ENCODE results near the gene KCNK4. TPM values are rescaled to one million over a fixed set of nuclear protein-coding genes. Genes with fewer than 3 reads are reported as not detected.

Gene KCNK4
- total and polyA plus RNA-seq, 2 donors from 2014 or later = not detected

DNA sequence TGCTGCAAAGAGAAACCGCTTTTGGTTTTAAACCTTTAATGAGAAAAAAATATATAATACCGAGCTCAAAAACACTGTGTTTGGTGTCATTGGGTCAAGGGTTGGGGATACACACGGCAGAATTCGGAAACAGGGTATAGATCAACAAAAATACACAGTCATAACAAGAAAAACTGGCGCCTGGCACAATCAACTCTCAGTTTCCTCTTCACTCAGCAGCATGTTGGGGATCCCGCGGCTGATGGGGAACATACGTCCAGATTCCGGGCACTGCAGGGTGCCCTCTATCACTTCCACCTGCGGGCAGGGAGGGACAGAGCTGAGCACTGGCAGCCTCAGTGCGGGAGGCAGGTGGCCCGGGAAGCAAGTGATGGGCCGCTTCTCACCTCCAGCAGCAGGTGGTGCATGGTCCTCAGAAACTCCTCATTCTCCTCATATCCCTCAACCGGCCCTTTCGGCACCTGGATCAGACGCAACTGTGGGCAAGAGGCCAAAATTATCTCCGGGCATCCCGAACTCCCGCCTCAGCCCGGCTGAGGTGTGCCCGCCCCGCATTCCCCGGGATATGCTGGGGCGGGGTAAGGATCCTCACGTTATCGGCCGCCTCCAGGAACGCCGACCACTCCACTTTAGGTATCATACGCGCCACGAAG is 25.7 kb downstream of the KCNK4 start:
- H3K4me3 ChIP-seq (ENCODE audit: low read length in 3 of 3) = peak overlapping the region; percentile 89 to 96 (median 92)
- TF ChIP-seq, protein P1, sequence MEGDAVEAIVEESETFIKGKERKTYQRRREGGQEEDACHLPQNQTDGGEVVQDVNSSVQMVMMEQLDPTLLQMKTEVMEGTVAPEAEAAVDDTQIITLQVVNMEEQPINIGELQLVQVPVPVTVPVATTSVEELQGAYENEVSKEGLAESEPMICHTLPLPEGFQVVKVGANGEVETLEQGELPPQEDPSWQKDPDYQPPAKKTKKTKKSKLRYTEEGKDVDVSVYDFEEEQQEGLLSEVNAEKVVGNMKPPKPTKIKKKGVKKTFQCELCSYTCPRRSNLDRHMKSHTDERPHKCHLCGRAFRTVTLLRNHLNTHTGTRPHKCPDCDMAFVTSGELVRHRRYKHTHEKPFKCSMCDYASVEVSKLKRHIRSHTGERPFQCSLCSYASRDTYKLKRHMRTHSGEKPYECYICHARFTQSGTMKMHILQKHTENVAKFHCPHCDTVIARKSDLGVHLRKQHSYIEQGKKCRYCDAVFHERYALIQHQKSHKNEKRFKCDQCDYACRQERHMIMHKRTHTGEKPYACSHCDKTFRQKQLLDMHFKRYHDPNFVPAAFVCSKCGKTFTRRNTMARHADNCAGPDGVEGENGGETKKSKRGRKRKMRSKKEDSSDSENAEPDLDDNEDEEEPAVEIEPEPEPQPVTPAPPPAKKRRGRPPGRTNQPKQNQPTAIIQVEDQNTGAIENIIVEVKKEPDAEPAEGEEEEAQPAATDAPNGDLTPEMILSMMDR (IDR thresholded peaks at IDR 0.05; ENCODE audit: borderline replicate concordance, extremely low read depth, insufficient read depth) = no peak
- no peaks in the 10 kb centered on the region for H3K9me3 ChIP-seq (ENCODE audit: control insufficient read depth in 2 of 3, insufficient read depth in 1 of 3, low read length in 3 of 3)
- peaks cover 0 to 12% (median 8%) of the 10 kb centered on the region in 3 donors for H3K36me3 ChIP-seq (ENCODE audit: control insufficient read depth in 2 of 3, insufficient read depth in 3 of 3, low read length in 3 of 3)
- peak overlapping the region; percentile 100 for H3K27ac ChIP-seq (ENCODE audit: low read depth in 2 of 2, low read length in 2 of 2)
- DNase-seq (peak in 2 of 5 donors; percentile 30 to 66), FAIRE-seq (no peak)
- H3K4me1 ChIP-seq (ENCODE audit: control insufficient read depth in 2 of 3, insufficient read depth in 2 of 3, low read depth in 1 of 3, low read length in 3 of 3) = peaks cover 0 to 13% (median 6%) of the 10 kb centered on the region in 3 donors
- peak overlapping the region; percentile 80 to 95 (median 89) for H3K9ac ChIP-seq (ENCODE audit: low read length in 3 of 3)
- intact Hi-C loops (cut with DNase I) = no loop called here
- no peaks in the 10 kb centered on the region for H3K27me3 ChIP-seq (ENCODE audit: control insufficient read depth, insufficient read depth, low read length)

DNA sequence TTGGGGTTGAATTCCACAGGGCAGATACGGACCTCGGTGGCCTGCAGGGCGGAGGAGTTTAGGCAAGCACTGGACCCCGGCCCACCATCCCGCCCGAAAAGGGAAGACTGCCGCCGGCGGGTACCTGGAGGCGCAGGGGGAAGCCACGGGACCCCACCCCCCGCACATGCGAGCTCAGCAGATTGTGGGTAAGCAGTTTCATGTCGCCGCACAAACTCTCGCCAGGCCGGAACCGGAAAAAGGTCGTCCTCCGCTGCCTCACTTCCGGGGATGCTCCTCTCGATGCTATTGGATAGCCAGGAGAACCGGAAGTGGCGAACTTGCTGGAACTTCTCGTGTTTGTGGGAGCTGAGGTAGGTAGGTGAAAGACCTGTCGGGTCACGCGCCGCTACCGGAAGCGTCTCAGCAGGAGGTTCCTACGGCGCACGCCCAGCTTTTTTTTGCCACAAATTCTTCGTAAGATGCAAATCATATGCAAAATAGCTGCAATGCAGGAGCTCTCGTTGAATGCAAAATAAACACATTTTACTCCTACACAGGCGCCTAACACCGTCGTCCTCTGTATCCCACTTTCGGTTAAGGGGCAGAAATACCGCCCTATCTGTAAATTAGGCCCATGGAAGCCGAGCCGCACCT is 26.3 kb downstream of the KCNK4 start, which contains the start of gene TRMT112:
TRMT112 (minus strand) TSS at position 235 of the 636 bp plus-strand sequence; CDS start at position 202, 33 bp downstream.
- H3K36me3 ChIP-seq (ENCODE audit: control insufficient read depth in 2 of 3, insufficient read depth in 3 of 3, low read length in 3 of 3) = peaks cover 0 to 12% (median 8%) of the 10 kb centered on the region in 3 donors
- no peaks in the 10 kb centered on the region for H3K9me3 ChIP-seq (ENCODE audit: control insufficient read depth in 2 of 3, insufficient read depth in 1 of 3, low read length in 3 of 3)
- TF ChIP-seq, protein P1 (IDR thresholded peaks at IDR 0.05; ENCODE audit: borderline replicate concordance, extremely low read depth, insufficient read depth) = no peak
- intact Hi-C loops (cut with DNase I) = no loop called here
- peak within 1 kb of the TSS; percentile 100 for H3K27ac ChIP-seq (ENCODE audit: low read depth in 2 of 2, low read length in 2 of 2)
- DNase-seq = peak; percentile 97 to 99 (median 98)
- no peaks in the 10 kb centered on the region for H3K27me3 ChIP-seq (ENCODE audit: control insufficient read depth, insufficient read depth, low read length)
- H3K4me1 ChIP-seq (ENCODE audit: control insufficient read depth in 2 of 3, insufficient read depth in 2 of 3, low read depth in 1 of 3, low read length in 3 of 3) = peaks cover 0 to 13% (median 6%) of the 10 kb centered on the region in 3 donors
- peak within 1 kb of the TSS; percentile 89 to 97 (median 95) for H3K9ac ChIP-seq (ENCODE audit: low read length in 3 of 3)
- H3K4me3 ChIP-seq (ENCODE audit: low read length in 3 of 3) = peak within 1 kb of the TSS; percentile 89 to 96 (median 92)
- peak; percentile 94 for FAIRE-seq

DNA sequence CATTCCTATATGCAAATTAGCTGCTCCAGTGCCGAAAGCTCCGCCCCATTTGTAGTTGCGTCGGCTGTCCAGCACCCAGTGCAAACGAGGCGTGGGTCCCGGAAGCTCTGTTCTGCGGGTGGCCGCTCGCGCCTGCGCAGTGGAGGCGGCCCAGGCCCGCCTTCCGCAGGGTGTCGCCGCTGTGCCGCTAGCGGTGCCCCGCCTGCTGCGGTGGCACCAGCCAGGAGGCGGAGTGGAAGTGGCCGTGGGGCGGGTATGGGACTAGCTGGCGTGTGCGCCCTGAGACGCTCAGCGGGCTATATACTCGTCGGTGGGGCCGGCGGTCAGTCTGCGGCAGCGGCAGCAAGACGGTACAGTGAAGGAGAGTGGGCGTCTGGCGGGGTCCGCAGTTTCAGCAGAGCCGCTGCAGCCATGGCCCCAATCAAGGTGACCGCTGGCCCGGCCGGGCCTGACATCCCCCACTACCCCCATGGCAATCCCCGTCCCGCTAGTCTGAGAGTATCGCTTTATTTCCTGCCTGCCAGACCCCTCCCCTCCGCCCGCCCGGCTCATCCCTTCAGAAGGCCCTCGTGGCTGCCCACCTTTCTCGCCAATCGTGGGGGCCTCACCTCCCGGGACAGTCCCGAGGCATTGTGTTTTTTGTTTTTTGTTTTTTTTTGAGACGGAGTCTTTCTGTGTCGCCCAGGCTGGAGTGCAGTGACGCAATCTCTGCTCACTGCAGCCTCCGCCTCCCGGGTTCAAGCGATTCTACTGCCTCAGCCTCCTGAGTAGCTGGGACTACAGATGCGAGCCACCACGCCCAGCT is 27.1 kb downstream of the KCNK4 start, which contains the start of gene PRDX5:
PRDX5 (plus strand) TSS at position 161 of the 805 bp plus-strand sequence; CDS start at position 256, 95 bp downstream.
- Histone ChIP-seq H3K27ac (ENCODE audit: low read depth in 2 of 2, low read length in 2 of 2) (peak within 1 kb of the TSS; percentile 100), H3K9me3 (ENCODE audit: control insufficient read depth in 2 of 3, insufficient read depth in 1 of 3, low read length in 3 of 3) (no peaks in the 10 kb centered on the region), H3K27me3 (ENCODE audit: control insufficient read depth, insufficient read depth, low read length) (no peaks in the 10 kb centered on the region), H3K36me3 (ENCODE audit: control insufficient read depth in 2 of 3, insufficient read depth in 3 of 3, low read length in 3 of 3) (peaks cover 0 to 9% (median 5%) of the 10 kb centered on the region in 3 donors), H3K9ac (ENCODE audit: low read length in 3 of 3) (peak within 1 kb of the TSS; percentile 89 to 97 (median 95)), H3K4me3 (ENCODE audit: low read length in 3 of 3) (peak within 1 kb of the TSS; percentile 89 to 96 (median 92)), H3K4me1 (ENCODE audit: control insufficient read depth in 2 of 3, insufficient read depth in 2 of 3, low read depth in 1 of 3, low read length in 3 of 3) (peaks cover 0 to 13% (median 6%) of the 10 kb centered on the region in 3 donors)
- intact Hi-C loops (cut with DNase I) = no loop called here
- FAIRE-seq (no peak), DNase-seq (peak; percentile 96 to 99 (median 98))
- TF ChIP-seq, protein P1 (IDR thresholded peaks at IDR 0.05; ENCODE audit: borderline replicate concordance, extremely low read depth, insufficient read depth) = peak; percentile 52

Data from kidney (tissue), 14 donors.